IMR-90 (cell line): ENCODE results near the gene ATOH8.

Experiments used
- CEBPB ChIP-seq: IDR thresholded peaks from 2 replicates; pipeline ENCODE4 v1.6.1; 2012; ENCODE audit warnings: low read depth, low read length, improper control_type of control experiment
- CTCF ChIP-seq: conservative IDR thresholded peaks from 2 replicates; pipeline ENCODE4 v1.5.1; 2012; ENCODE audit warnings: mild to moderate bottlenecking, low read depth, low read length, improper control_type of control experiment
- MXI1 ChIP-seq: IDR thresholded peaks from 2 replicates; pipeline ENCODE4 v1.6.1; 2012; ENCODE audit warnings: low read depth, mild to moderate bottlenecking, low read length, moderate library complexity, borderline replicate concordance
- POLR2A ChIP-seq: IDR thresholded peaks from 2 replicates; pipeline ENCODE4 v1.6.1; 2012; ENCODE audit warnings: mild to moderate bottlenecking, low read depth, low read length
- RCOR1 ChIP-seq: IDR thresholded peaks from 2 replicates; pipeline ENCODE4 v1.6.1; 2012; ENCODE audit warnings: mild to moderate bottlenecking, low read length, improper control_type of control experiment; ENCODE audit not compliant: insufficient replicate concordance
- RFX5 ChIP-seq: IDR thresholded peaks from 2 replicates; pipeline ENCODE4 v1.8.0; 2012; ENCODE audit warnings: low read depth, mild to moderate bottlenecking, low read length, moderate library complexity
- USF2 ChIP-seq: fragments of 150-350 bp; IDR thresholded peaks from 2 replicates; pipeline ENCODE4 v1.6.1; 2017; ENCODE audit warnings: mild to moderate bottlenecking, antibody characterized with exemption, low read length, low read depth

- TF ChIP-seq CTCF = no peak
- TF ChIP-seq USF2 = no peak
- no peak for TF ChIP-seq MXI1
- TF ChIP-seq CEBPB = no peak
- TF ChIP-seq RFX5 = no peak
- no peak for TF ChIP-seq RCOR1
- TF ChIP-seq POLR2A = no peak
Measured at GRCh38 chr2:85757860-85758259, 4.1 kb downstream of the ATOH8 start.
